GM19240 (cell line): ENCODE measurements around the gene MYBPHL.

Experiments
- DNase-seq: peaks from one replicate; pipeline ENCODE4 v3.0.0; 2011; ENCODE audit warnings: low spot score; ENCODE audit not compliant: insufficient read length

Gene MYBPHL

GRCh38 chr1:109266965-109267364 is 39.8 kb downstream of the MYBPHL start:
- DNase-seq: no peak

- no peak for DNase-seq
Measured at GRCh38 chr1:109265741-109266330, 41.0 kb downstream of the MYBPHL start.

- DNase-seq: no peak
Measured at GRCh38 chr1:109265016-109265415, 41.8 kb downstream of the MYBPHL start.

GRCh38 chr1:109264379-109264755 is 42.4 kb downstream of the MYBPHL start:
- no peak for DNase-seq

GRCh38 chr1:109263597-109264378 is 43.0 kb downstream of the MYBPHL start:
- peak; percentile 91 for DNase-seq

GRCh38 chr1:109263234-109263596 is 43.6 kb downstream of the MYBPHL start:
- DNase-seq: no peak

- no peak for DNase-seq
Measured at GRCh38 chr1:109262231-109263055, 44.4 kb downstream of the MYBPHL start.

GRCh38 chr1:109261578-109261977 is 45.2 kb downstream of the MYBPHL start:
- DNase-seq: no peak

- DNase-seq: no peak
Measured at GRCh38 chr1:109261006-109261405, 45.8 kb downstream of the MYBPHL start.

GRCh38 chr1:109259674-109260557 is 46.9 kb downstream of the MYBPHL start:
- no peak for DNase-seq

GRCh38 chr1:109258481-109259466 is 48.0 kb downstream of the MYBPHL start:
- DNase-seq: no peak

GRCh38 chr1:109257682-109258421 is 49.0 kb downstream of the MYBPHL start:
- DNase-seq: no peak

GRCh38 chr1:109256971-109257681 is 49.7 kb downstream of the MYBPHL start:
- DNase-seq: no peak

- no peak for DNase-seq
Measured at GRCh38 chr1:109256085-109256484, 50.7 kb downstream of the MYBPHL start.

GRCh38 chr1:109255678-109256077 is 51.1 kb downstream of the MYBPHL start:
- no peak for DNase-seq

GRCh38 chr1:109255097-109255651 is 51.6 kb downstream of the MYBPHL start:
- no peak for DNase-seq

GRCh38 chr1:109254621-109255096 is 52.2 kb downstream of the MYBPHL start:
- DNase-seq: no peak
